Transverse colon (tissue), 4 donors: ENCODE measurements around the gene DZIP1L. TPM values are rescaled to one million over a fixed set of nuclear protein-coding genes. Genes with fewer than 3 reads are reported as not detected.

ENCODE experiments used
- DNase-seq: peaks from one replicate; pipeline ENCODE4 v3.0.0-alpha.2; 2019
- H3K27ac ChIP-seq, 4 donors: fragments of 200-600 bp; sonication (generic); 2 replicates each; pipeline ENCODE4 v1.5.1; 2016 to 2018; ENCODE audit warnings: inconsistent platforms in 4 of 4
- H3K27me3 ChIP-seq: fragments of 200-600 bp; sonication (generic); 2 replicates; pipeline ENCODE4 v1.5.1; 2017; ENCODE audit warnings: inconsistent platforms
- H3K36me3 ChIP-seq, 4 donors: fragments of 200-600 bp; sonication (generic); 2 replicates each; pipeline ENCODE4 v1.5.1; 2017 to 2019; ENCODE audit warnings: inconsistent platforms in 4 of 4
- H3K4me1 ChIP-seq, 4 donors: fragments of 200-600 bp; sonication (generic); 2 replicates each; pipeline ENCODE4 v1.5.1; 2017 to 2020; ENCODE audit warnings: inconsistent platforms in 4 of 4
- H3K4me3 ChIP-seq, 4 donors: fragments of 200-600 bp; sonication (generic); 1 replicate in 1 of 4; 2 replicates in 3 of 4; pipeline versions ENCODE4 v1.5.1 to v1.6.1; 2017 to 2019; ENCODE audit warnings: inconsistent platforms in 4 of 4
- H3K9me3 ChIP-seq, 2 donors: fragments of 200-600 bp; sonication (generic); 2 replicates each; pipeline ENCODE4 v1.5.1; 2017 to 2019; ENCODE audit warnings: inconsistent platforms in 2 of 2
- CTCF ChIP-seq, 5 experiments: fragments of 200-600 bp in 3 of 5; fragments of 450-650 bp in 2 of 5; sonication (generic) in 3 of 5; IDR thresholded peaks; 1 replicate in 2 of 5; 2 replicates in 3 of 5; pipeline ENCODE4 v1.5.1; 2016 to 2017; ENCODE audit warnings: antibody characterized with exemption in 5 of 5, inconsistent platforms in 3 of 5, mild to moderate bottlenecking in 2 of 5, moderate library complexity in 1 of 5
- EP300 ChIP-seq: sonication (generic); formaldehyde crosslinking; IDR thresholded peaks from one replicate; pipeline ENCODE4 v1.6.1; 2017; ENCODE audit warnings: antibody characterized with exemption, low read depth
- POLR2A ChIP-seq: fragments of 450-650 bp; IDR thresholded peaks from one replicate; pipeline ENCODE4 v1.6.1; 2016; ENCODE audit warnings: antibody characterized with exemption, mild to moderate bottlenecking, moderate library complexity
- POLR2AphosphoS5 ChIP-seq, 3 donors: sonication (generic); formaldehyde crosslinking; IDR thresholded peaks; one replicate each; pipeline ENCODE4 v1.6.1; 2016; ENCODE audit warnings: antibody characterized with exemption in 3 of 3
- WGBS, 2 donors: methylation state at CpG; one replicate each; pipeline ENCODE4 v1.1.5; 2018; ENCODE audit warnings: low coverage in 1 of 2; 5-methylcytosine and 5-hydroxymethylcytosine counted together
- in situ Hi-C, 4 donors: fragments of 200-750 bp; cut with MboI; loops; one replicate each; pipeline versions ENCODE4 v1.15.0 to v1.15.1; 2017; ENCODE audit warnings: low sequenced_read_pairs in 3 of 4, low pct_ligation_motif_present in 1 of 4, low pct_unique_long_range_greater_than_20kb in 1 of 4
- intact Hi-C: fragments of 100-400 bp; cut with DNase I; formaldehyde crosslinking; loops from one replicate; pipeline ENCODE4 v1.15.1; 2023; ENCODE audit warnings: low total_unique reads
- total RNA-seq, 4 donors: library from RNA; depleted of rRNA; stranded (reverse); fragments of >200 nt; gene quantifications; one replicate each; pipeline ENCODE4 v1.1.0, GENCODE V29; 2016

Gene DZIP1L
- total RNA-seq, 4 donors from 2014 or later = 4.6 to 13.0 (median 5.1) TPM; not detected in 1

GRCh38 chr3:138127636-138128365, 12.4 kb upstream of the DZIP1L start:
- in situ Hi-C loops (no loop called here), intact Hi-C loops (no loop called here)
- Histone ChIP-seq H3K9me3 (no peaks in the 10 kb centered on the region), H3K4me1 (peaks cover 0 to 9% (median 2%) of the 10 kb centered on the region in 4 donors), H3K27ac (no peak overlapping the region), H3K4me3 (no peak overlapping the region), H3K27me3 (no peaks in the 10 kb centered on the region), H3K36me3 (no peaks in the 10 kb centered on the region)
- 69 to 100% methylated on average over 1 of the region's 1 CpG for WGBS, 2 donors
- DNase-seq = no peak
- TF ChIP-seq CTCF (IDR thresholded peaks at IDR 0.05) (no peak), EP300 (no peak), POLR2A (no peak), POLR2AphosphoS5 (IDR thresholded peaks at IDR 0.05) (no peak)

GRCh38 chr3:138125548-138126221, 10.3 kb upstream of the DZIP1L start:
- intact Hi-C loops = no loop called here
- Histone ChIP-seq H3K27me3 (no peaks in the 10 kb centered on the region), H3K9me3 (no peaks in the 10 kb centered on the region), H3K4me1 (peaks cover 0 to 9% (median 2%) of the 10 kb centered on the region in 4 donors), H3K4me3 (no peak overlapping the region), H3K36me3 (no peaks in the 10 kb centered on the region), H3K27ac (peak overlapping the region in 1 of 4 donors; percentile 57)
- TF ChIP-seq CTCF (IDR thresholded peaks at IDR 0.05) (no peak), EP300 (no peak), POLR2A (no peak)
- in situ Hi-C loops = no loop called here
- WGBS, 2 donors = 54 to 57% methylated on average over 3 to 5 of the region's 5 CpGs
- DNase-seq = no peak

GRCh38 chr3:138124706-138125355, 9.4 kb upstream of the DZIP1L start:
- peak overlapping the region in 1 of 4 donors; percentile 57 for H3K27ac ChIP-seq
- in situ Hi-C loops = no loop called here

More at GRCh38 chr3:138124706-138125355, 9.4 kb upstream of the DZIP1L start:
- H3K4me3 ChIP-seq = no peak overlapping the region
- TF ChIP-seq POLR2AphosphoS5 (IDR thresholded peaks at IDR 0.05) = no peak
- TF ChIP-seq EP300 = no peak
- TF ChIP-seq POLR2A = no peak
- no peak for TF ChIP-seq CTCF (IDR thresholded peaks at IDR 0.05)
- H3K4me1 ChIP-seq = peaks cover 0 to 9% (median 2%) of the 10 kb centered on the region in 4 donors
- DNase-seq = no peak
- H3K36me3 ChIP-seq = no peaks in the 10 kb centered on the region
- no peaks in the 10 kb centered on the region for H3K27me3 ChIP-seq
- intact Hi-C loops = no loop called here
- H3K9me3 ChIP-seq = no peaks in the 10 kb centered on the region
- 67 to 80% methylated on average over 5 to 10 of the region's 10 CpGs for WGBS, 2 donors
